Activated CD8-positive, alpha-beta T cell treated with anti-CD3 and anti-CD28 coated beads for 36 hours (primary cell): ENCODE data around the gene GNG2. TPM values are rescaled to one million over a fixed set of nuclear protein-coding genes. Genes with fewer than 3 reads are reported as not detected.

ENCODE experiments used
- ATAC-seq: fragments of 200-7000 bp; cut with Tn5 transposase; one replicate; pipeline ENCODE4 v1.10.0; 2021; ENCODE audit warnings: mild to moderate bottlenecking, moderate library complexity
- CTCF ChIA-PET: fragments of 350-600 bp; sonication (Branson Sonifier 250); formaldehyde crosslinking; loops from one replicate; lab custom pipeline; 2021; ENCODE audit warnings: antibody characterized with exemption; lab: Charles Lee
- POLR2A ChIA-PET: fragments of 350-600 bp; sonication (Branson Sonifier 250); formaldehyde crosslinking; loops from one replicate; lab custom pipeline; 2021; ENCODE audit warnings: antibody characterized with exemption; lab: Charles Lee
- DNase-seq: peaks from one replicate; pipeline ENCODE4 v3.0.0-alpha.2; 2020
- H3K27ac Mint-ChIP-seq: one replicate; pipeline ENCODE4 v1.8.0; 2021; ENCODE audit warnings: mild to moderate bottlenecking, mixed read lengths
- H3K27me3 Mint-ChIP-seq: one replicate; pipeline ENCODE4 v1.8.0; 2021; ENCODE audit warnings: mixed read lengths
- H3K36me3 Mint-ChIP-seq: one replicate; pipeline ENCODE4 v1.8.0; 2021; ENCODE audit warnings: low read depth, mixed read lengths
- H3K4me1 Mint-ChIP-seq: one replicate; pipeline ENCODE4 v1.8.0; 2021; ENCODE audit warnings: low read depth, mixed read lengths
- H3K4me3 Mint-ChIP-seq: one replicate; pipeline ENCODE4 v1.8.0; 2021; ENCODE audit warnings: mild to moderate bottlenecking, moderate library complexity, mixed read lengths
- H3K9me3 Mint-ChIP-seq: one replicate; pipeline ENCODE4 v1.8.0; 2021; ENCODE audit warnings: mixed read lengths
- intact Hi-C: fragments of 100-400 bp; cut with micrococcal nuclease; formaldehyde crosslinking; loops from one replicate; pipeline ENCODE4 v1.10.0; 2022
- total RNA-seq, 2 experiments: library from RNA; stranded (reverse); gene quantifications; one replicate each; pipeline ENCODE4 v1.2.3, GENCODE V29; 2021
- TF ChIP-seq, protein P1 (sequence below): fragments of 200-600 bp; IDR thresholded peaks from one replicate; pipeline ENCODE4 v1.8.0; 2022; ENCODE audit warnings: antibody characterized with exemption, mild to moderate bottlenecking

The GNG2 gene
- total RNA-seq, 2 experiments from 2014 or later, result 174 to 184 TPM

DNA sequence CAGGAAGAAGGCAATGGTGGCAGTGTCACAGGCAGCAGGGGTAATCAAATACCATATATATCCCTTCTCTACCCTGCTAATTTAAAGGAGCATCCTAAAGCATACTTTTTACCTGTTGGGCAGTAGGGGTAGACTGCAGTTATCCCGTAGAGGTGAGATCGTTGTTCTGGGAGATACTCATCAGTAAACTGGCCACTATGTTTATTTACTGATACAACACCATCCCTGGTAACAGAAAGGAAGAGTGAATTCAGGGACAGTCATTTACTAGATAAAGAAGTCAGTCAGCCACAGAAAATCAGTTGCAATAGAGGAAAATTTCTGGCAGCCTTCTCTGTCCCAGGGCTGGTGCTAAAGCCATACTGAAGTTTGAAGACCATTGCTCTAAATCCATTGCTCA, 145.2 kb downstream of the GNG2 start:
- Mint-ChIP-seq H3K4me1 (peaks cover 2% of the 10 kb centered on the region), H3K27ac (no peak overlapping the region), H3K4me3 (no peak overlapping the region), H3K27me3 (no peaks in the 10 kb centered on the region), H3K36me3 (peaks cover 57% of the 10 kb centered on the region), H3K9me3 (no peaks in the 10 kb centered on the region)
- ChIA-PET POLR2A (no interaction called here), CTCF (interaction anchor here (1.1 kb wide), 1 partner anchor 9 kb away, joined by 4 read pairs; no protein-coding TSS in a partner anchor)
- DNase-seq (no peak), ATAC-seq (no peak)
- intact Hi-C loops, result no loop called here
- TF ChIP-seq, protein P1, sequence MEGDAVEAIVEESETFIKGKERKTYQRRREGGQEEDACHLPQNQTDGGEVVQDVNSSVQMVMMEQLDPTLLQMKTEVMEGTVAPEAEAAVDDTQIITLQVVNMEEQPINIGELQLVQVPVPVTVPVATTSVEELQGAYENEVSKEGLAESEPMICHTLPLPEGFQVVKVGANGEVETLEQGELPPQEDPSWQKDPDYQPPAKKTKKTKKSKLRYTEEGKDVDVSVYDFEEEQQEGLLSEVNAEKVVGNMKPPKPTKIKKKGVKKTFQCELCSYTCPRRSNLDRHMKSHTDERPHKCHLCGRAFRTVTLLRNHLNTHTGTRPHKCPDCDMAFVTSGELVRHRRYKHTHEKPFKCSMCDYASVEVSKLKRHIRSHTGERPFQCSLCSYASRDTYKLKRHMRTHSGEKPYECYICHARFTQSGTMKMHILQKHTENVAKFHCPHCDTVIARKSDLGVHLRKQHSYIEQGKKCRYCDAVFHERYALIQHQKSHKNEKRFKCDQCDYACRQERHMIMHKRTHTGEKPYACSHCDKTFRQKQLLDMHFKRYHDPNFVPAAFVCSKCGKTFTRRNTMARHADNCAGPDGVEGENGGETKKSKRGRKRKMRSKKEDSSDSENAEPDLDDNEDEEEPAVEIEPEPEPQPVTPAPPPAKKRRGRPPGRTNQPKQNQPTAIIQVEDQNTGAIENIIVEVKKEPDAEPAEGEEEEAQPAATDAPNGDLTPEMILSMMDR, result no peak

DNA sequence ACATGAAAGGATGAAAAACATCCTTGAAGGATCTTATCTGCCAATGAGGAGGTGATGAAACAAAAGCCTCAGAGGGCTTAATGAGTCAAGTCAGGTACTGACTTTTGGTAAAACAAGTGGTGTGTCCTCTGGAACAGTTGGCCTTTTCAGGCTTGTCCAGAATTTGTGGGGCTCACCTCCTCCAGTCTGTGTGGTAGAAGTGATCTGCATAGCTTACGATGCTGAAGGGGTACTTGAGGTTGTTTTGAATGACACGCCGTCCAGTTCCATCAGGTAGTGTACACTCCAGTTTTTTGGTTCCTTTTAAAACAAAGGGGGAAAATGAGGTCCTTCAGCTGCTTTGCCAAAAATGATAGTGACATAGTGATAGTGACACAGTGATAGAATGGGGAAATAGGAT, 145.9 kb downstream of the GNG2 start:
- H3K36me3 Mint-ChIP-seq, result peaks cover 60% of the 10 kb centered on the region
- no peak overlapping the region for H3K27ac Mint-ChIP-seq
- CTCF ChIA-PET, result interaction anchor here (1.0 to 1.1 kb wide), 3 partner anchors 10 to 38 kb away, joined by 3 to 4 read pairs (median 3); no protein-coding TSS in a partner anchor
- ATAC-seq, result no peak
- DNase-seq, result no peak
- no peaks in the 10 kb centered on the region for H3K9me3 Mint-ChIP-seq
- TF ChIP-seq, protein P1, result no peak
- H3K4me3 Mint-ChIP-seq, result no peak overlapping the region
- intact Hi-C loops, result no loop called here
- POLR2A ChIA-PET, result no interaction called here
- H3K27me3 Mint-ChIP-seq, result no peaks in the 10 kb centered on the region
- H3K4me1 Mint-ChIP-seq, result peaks cover 2% of the 10 kb centered on the region

DNA sequence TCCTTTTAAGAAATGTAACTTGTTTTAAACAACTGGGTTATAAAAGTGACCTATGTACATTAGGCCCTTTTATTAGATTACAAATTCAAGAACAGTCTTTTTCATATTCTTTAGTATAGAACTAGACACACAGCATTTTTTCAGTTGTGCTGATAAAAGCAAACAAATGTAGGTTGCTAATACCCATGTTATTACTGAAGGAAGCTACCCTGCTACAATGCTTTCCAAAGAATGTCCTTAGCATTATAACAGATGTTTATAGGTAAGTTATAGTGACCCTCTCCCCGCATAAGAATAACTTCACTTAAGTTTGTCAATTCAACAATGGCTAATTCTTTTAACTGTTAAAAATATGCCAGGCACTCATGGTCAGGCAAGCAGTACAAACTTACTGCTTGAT, 146.8 kb downstream of the GNG2 start:
- Mint-ChIP-seq H3K27me3 (no peaks in the 10 kb centered on the region), H3K27ac (no peak overlapping the region), H3K4me3 (no peak overlapping the region), H3K4me1 (peaks cover 2% of the 10 kb centered on the region), H3K9me3 (no peaks in the 10 kb centered on the region), H3K36me3 (peaks cover 56% of the 10 kb centered on the region)
- ChIA-PET CTCF (interaction anchor here (1.0 to 6.3 kb wide), 4 partner anchors 9 to 39 kb away, joined by 3 to 34 read pairs (median 4); no protein-coding TSS in a partner anchor), POLR2A (interaction anchor here (0.5 kb wide), 1 partner anchor 327 kb away, joined by 3 read pairs; no protein-coding TSS in a partner anchor)
- no peak for ATAC-seq
- TF ChIP-seq, protein P1, result no peak
- no peak for DNase-seq
- intact Hi-C loops, result no loop called here

DNA sequence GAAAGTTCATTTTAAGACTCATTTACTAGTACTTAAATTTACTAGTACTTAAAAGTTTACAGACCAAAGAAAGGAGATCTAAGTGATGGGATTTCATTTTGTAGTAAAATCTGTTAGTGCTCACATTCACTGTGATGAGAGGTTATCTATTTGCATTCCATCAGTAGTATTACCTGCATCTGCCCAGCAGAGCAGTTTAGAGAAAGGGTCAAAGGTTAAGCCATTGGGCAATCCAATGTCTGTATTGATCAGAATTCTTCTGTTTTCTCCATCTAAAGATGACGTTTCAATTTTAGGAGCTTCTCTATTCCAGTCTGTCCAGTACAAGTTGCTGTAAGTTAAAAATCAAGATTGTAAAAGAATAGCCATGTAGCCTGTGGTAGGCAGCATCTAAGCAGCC, 147.2 kb downstream of the GNG2 start:
- ATAC-seq (no peak), DNase-seq (no peak)
- ChIA-PET POLR2A (no interaction called here), CTCF (interaction anchor here (1.0 to 6.3 kb wide), 3 partner anchors 8 to 38 kb away, joined by 3 to 34 read pairs (median 5); no protein-coding TSS in a partner anchor)
- H3K36me3 Mint-ChIP-seq, result peaks cover 52% of the 10 kb centered on the region
- intact Hi-C loops, result no loop called here
- H3K4me1 Mint-ChIP-seq, result peaks cover 2% of the 10 kb centered on the region
- no peaks in the 10 kb centered on the region for H3K9me3 Mint-ChIP-seq
- TF ChIP-seq, protein P1, result no peak
- H3K4me3 Mint-ChIP-seq, result no peak overlapping the region
- no peak overlapping the region for H3K27ac Mint-ChIP-seq
- H3K27me3 Mint-ChIP-seq, result no peaks in the 10 kb centered on the region

DNA sequence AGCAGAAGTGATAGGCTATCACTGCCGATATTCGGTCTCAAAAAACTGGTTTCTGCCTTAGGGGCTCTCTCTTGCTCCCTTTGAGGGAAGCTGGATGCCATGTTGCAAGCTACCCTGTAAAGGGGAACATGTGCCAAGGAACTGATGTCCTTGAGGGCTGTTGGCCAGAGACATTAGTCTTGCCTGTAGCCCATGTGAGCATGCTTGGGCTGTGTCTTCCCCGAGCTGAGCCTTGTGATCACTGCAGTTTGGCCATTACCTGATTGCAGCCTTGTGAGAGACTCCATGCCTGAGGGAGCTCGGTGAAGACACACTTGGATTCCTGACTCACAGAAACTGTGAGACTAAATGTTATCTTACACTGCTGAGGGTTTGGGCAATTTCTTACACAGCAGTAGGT, 147.7 kb downstream of the GNG2 start:
- Mint-ChIP-seq H3K4me1 (peaks cover 2% of the 10 kb centered on the region), H3K27me3 (no peaks in the 10 kb centered on the region), H3K9me3 (no peaks in the 10 kb centered on the region), H3K27ac (no peak overlapping the region), H3K36me3 (peaks cover 50% of the 10 kb centered on the region), H3K4me3 (no peak overlapping the region)
- DNase-seq (no peak), ATAC-seq (no peak)
- intact Hi-C loops, result no loop called here
- CTCF ChIA-PET, result interaction anchor here (1.0 to 6.3 kb wide), 4 partner anchors 8 to 123 kb away, joined by 3 to 34 read pairs (median 6); no protein-coding TSS in a partner anchor
- POLR2A ChIA-PET, result interaction anchor here (1.0 kb wide), 2 partner anchors 9 to 14 kb away, joined by 3 read pairs; no protein-coding TSS in a partner anchor
- TF ChIP-seq, protein P1, result no peak
